Nephron (organoid): ENCODE results near the gene HEYL.

Experiments used
- H3K27ac Mint-ChIP-seq, 3 experiments: 2 replicates each; pipeline ENCODE4 v1.8.0; 2020; ENCODE audit warnings: mixed read lengths in 3 of 3, mild to moderate bottlenecking in 2 of 3, moderate library complexity in 1 of 3
- H3K27me3 Mint-ChIP-seq: 2 replicates; pipeline ENCODE4 v1.8.0; 2021; ENCODE audit warnings: low read depth, mild to moderate bottlenecking, moderate library complexity, mixed read lengths
- H3K36me3 Mint-ChIP-seq: 2 replicates; pipeline ENCODE4 v1.8.0; 2020; ENCODE audit warnings: low read depth, mixed read lengths
- H3K4me1 Mint-ChIP-seq: 2 replicates; pipeline ENCODE4 v1.8.0; 2020; ENCODE audit warnings: mixed read lengths
- H3K4me3 Mint-ChIP-seq, 3 experiments: 2 replicates each; pipeline ENCODE4 v1.8.0; 2020; ENCODE audit warnings: mild to moderate bottlenecking in 3 of 3, mixed read lengths in 3 of 3, moderate library complexity in 2 of 3
- H3K9me3 Mint-ChIP-seq: 2 replicates; pipeline ENCODE4 v1.8.0; 2020; ENCODE audit warnings: mixed read lengths
- TF ChIP-seq, protein P1 (sequence below), 3 experiments: fragments of 200-600 bp; sonication (generic); IDR thresholded peaks; one replicate each; pipeline ENCODE4 v1.5.0; 2021; ENCODE audit warnings: antibody characterized with exemption in 3 of 3; ENCODE audit not compliant: unreplicated experiment in 3 of 3

Gene HEYL

DNA sequence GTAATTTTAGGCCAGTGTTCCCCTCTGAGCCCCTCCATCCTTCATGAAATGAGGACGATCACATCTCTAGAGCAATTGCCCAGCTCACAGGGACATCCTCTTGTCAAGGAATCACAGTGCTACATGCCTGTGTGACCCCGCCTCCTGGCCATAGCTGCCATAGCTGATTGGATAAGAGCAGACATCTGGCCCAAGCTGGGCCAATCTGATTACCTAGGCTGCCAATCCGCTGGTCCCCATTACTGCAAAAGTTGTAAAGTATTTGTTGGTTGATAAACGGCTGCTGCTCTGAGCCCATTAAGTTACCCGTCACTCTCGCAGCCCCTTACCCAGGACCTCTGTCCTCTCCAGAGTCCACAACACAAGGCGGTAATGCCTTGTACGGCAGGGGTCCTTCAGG is 24.1 kb upstream of the HEYL start:
- Mint-ChIP-seq H3K27me3 (peaks cover 42% of the 10 kb centered on the region), H3K4me3 (no peak overlapping the region), H3K36me3 (no peaks in the 10 kb centered on the region), H3K4me1 (no peaks in the 10 kb centered on the region), H3K9me3 (no peaks in the 10 kb centered on the region), H3K27ac (no peak overlapping the region)
- TF ChIP-seq, protein P1, sequence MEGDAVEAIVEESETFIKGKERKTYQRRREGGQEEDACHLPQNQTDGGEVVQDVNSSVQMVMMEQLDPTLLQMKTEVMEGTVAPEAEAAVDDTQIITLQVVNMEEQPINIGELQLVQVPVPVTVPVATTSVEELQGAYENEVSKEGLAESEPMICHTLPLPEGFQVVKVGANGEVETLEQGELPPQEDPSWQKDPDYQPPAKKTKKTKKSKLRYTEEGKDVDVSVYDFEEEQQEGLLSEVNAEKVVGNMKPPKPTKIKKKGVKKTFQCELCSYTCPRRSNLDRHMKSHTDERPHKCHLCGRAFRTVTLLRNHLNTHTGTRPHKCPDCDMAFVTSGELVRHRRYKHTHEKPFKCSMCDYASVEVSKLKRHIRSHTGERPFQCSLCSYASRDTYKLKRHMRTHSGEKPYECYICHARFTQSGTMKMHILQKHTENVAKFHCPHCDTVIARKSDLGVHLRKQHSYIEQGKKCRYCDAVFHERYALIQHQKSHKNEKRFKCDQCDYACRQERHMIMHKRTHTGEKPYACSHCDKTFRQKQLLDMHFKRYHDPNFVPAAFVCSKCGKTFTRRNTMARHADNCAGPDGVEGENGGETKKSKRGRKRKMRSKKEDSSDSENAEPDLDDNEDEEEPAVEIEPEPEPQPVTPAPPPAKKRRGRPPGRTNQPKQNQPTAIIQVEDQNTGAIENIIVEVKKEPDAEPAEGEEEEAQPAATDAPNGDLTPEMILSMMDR (IDR thresholded peaks at IDR 0.05; ENCODE audit: unreplicated experiment in 3 of 3): no peak

DNA sequence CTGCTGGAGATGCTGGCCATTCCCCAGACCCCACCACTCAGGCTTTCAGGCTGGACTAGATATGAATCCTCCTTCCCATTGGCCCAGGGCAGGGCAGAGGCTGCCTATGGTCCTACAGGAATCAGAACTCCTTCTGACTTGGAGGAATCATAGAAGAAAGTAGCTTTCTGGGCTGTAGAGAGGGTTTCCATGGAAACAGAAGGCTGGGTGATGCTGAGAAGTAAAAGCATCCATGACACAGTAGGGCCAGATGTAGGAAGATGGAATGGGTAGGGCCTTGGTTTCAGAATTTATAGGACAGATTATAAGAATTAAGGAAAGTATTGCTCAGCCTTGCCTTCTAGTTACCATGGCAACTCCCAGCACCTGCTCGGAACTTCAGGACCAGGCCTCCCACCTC is 23.4 kb upstream of the HEYL start:
- TF ChIP-seq, protein P1 (IDR thresholded peaks at IDR 0.05; ENCODE audit: unreplicated experiment in 3 of 3): no peak
- Mint-ChIP-seq H3K4me1 (peaks cover 3% of the 10 kb centered on the region), H3K27me3 (peaks cover 38% of the 10 kb centered on the region), H3K4me3 (no peak overlapping the region), H3K27ac (no peak overlapping the region), H3K36me3 (no peaks in the 10 kb centered on the region), H3K9me3 (no peaks in the 10 kb centered on the region)

GRCh38 chr1:39659538-39659937 is 20.1 kb upstream of the HEYL start:
- TF ChIP-seq, protein P1 (IDR thresholded peaks at IDR 0.05; ENCODE audit: unreplicated experiment in 3 of 3): no peak
- H3K36me3 Mint-ChIP-seq: no peaks in the 10 kb centered on the region
- H3K4me3 Mint-ChIP-seq: no peak overlapping the region
- no peaks in the 10 kb centered on the region for H3K9me3 Mint-ChIP-seq
- peaks cover 25% of the 10 kb centered on the region for H3K27me3 Mint-ChIP-seq
- H3K27ac Mint-ChIP-seq: no peak overlapping the region
- H3K4me1 Mint-ChIP-seq: peaks cover 5% of the 10 kb centered on the region

GRCh38 chr1:39659110-39659509 is 19.7 kb upstream of the HEYL start:
- Mint-ChIP-seq H3K4me3 (no peak overlapping the region), H3K9me3 (no peaks in the 10 kb centered on the region)

GRCh38 chr1:39657923-39658485 is 18.6 kb upstream of the HEYL start:
- peak overlapping the region in 1 of 3 experiments; percentile 37 for H3K4me3 Mint-ChIP-seq
- H3K9me3 Mint-ChIP-seq: no peaks in the 10 kb centered on the region
- H3K36me3 Mint-ChIP-seq: no peaks in the 10 kb centered on the region
- no peak overlapping the region for H3K27ac Mint-ChIP-seq
- peaks cover 19% of the 10 kb centered on the region for H3K4me1 Mint-ChIP-seq
- TF ChIP-seq, protein P1 (IDR thresholded peaks at IDR 0.05; ENCODE audit: unreplicated experiment in 3 of 3): peak; percentile 70 to 84 (median 81)
- H3K27me3 Mint-ChIP-seq: peaks cover 34% of the 10 kb centered on the region

More at GRCh38 chr1:39659110-39659509, 19.7 kb upstream of the HEYL start:
- Mint-ChIP-seq H3K4me1 (peaks cover 10% of the 10 kb centered on the region), H3K27ac (no peak overlapping the region), H3K27me3 (peaks cover 30% of the 10 kb centered on the region), H3K36me3 (no peaks in the 10 kb centered on the region)
- TF ChIP-seq, protein P1 (IDR thresholded peaks at IDR 0.05; ENCODE audit: unreplicated experiment in 3 of 3): no peak

DNA sequence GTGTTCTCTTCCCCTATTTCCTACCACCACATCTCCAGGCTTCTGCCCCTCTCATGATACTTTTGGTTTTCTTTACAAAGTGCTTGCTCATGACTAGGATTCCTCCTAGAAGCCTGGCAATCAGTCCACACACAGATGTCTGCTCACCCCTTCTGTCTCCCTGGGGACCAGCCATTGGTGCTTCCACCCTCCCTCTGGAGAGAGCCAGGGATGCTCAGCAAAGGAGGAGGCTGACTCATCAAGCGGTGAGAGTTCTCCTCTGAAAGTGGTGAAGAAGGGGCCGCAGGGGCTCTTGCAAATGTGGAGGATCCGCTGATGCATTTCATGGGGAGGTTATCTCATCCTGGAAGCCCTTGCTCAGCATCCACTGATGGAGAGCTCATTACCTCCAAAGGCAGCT is 18.0 kb upstream of the HEYL start:
- Mint-ChIP-seq H3K4me3 (no peak overlapping the region), H3K27ac (no peak overlapping the region), H3K36me3 (no peaks in the 10 kb centered on the region), H3K4me1 (peaks cover 24% of the 10 kb centered on the region), H3K9me3 (no peaks in the 10 kb centered on the region), H3K27me3 (peaks cover 34% of the 10 kb centered on the region)
- TF ChIP-seq, protein P1 (IDR thresholded peaks at IDR 0.05; ENCODE audit: unreplicated experiment in 3 of 3): no peak
